Tibial nerve (tissue), 4 donors: ENCODE measurements around the gene DENR. TPM values are rescaled to one million over a fixed set of nuclear protein-coding genes. Genes with fewer than 3 reads are reported as not detected.
"Not testable (repeated sequence)": the region's sequence is repeated elsewhere in the genome, so short reads cannot be mapped to it uniquely, and the experiment has no call there.

Source experiments
- DNase-seq, 2 donors: peaks; one replicate each; pipeline ENCODE4 v3.0.0-alpha.2; 2019; ENCODE audit warnings: low spot score in 2 of 2
- H3K27ac ChIP-seq, 4 donors: fragments of 200-600 bp; sonication (generic) in 3 of 4; one replicate each; pipeline ENCODE4 v1.5.1; 2017 to 2019; ENCODE audit warnings: mild to moderate bottlenecking in 1 of 4
- H3K27me3 ChIP-seq, 2 donors: fragments of 200-600 bp; sonication (generic) in 1 of 2; one replicate each; pipeline versions ENCODE4 v1.5.1 to v1.6.0; 2017 to 2019
- H3K36me3 ChIP-seq, 3 donors: fragments of 200-600 bp; sonication (generic); one replicate each; pipeline ENCODE4 v1.5.1; 2018 to 2019
- H3K4me1 ChIP-seq, 4 donors: fragments of 200-600 bp; sonication (generic) in 3 of 4; one replicate each; pipeline ENCODE4 v1.5.1; 2017 to 2019
- H3K4me3 ChIP-seq, 4 donors: fragments of 200-600 bp; sonication (generic) in 3 of 4; one replicate each; pipeline ENCODE4 v1.5.1; 2017 to 2019; ENCODE audit warnings: mild to moderate bottlenecking in 1 of 4, moderate library complexity in 1 of 4
- H3K9me3 ChIP-seq, 4 donors: fragments of 200-600 bp; sonication (generic) in 3 of 4; one replicate each; pipeline ENCODE4 v1.5.1; 2017 to 2019
- CTCF ChIP-seq, 5 experiments: fragments of 200-600 bp in 3 of 5; fragments of 450-650 bp in 2 of 5; sonication (generic) in 3 of 5; IDR thresholded peaks; one replicate each; pipeline ENCODE4 v1.5.1; 2016 to 2019; ENCODE audit warnings: antibody characterized with exemption in 5 of 5, mild to moderate bottlenecking in 3 of 5, moderate library complexity in 2 of 5
- EP300 ChIP-seq, 2 donors: sonication (generic); formaldehyde crosslinking; IDR thresholded peaks; one replicate each; pipeline ENCODE4 v1.6.1; 2017; ENCODE audit warnings: antibody characterized with exemption in 2 of 2, mild to moderate bottlenecking in 1 of 2
- POLR2A ChIP-seq, 2 donors: fragments of 450-650 bp; IDR thresholded peaks; one replicate each; pipeline ENCODE4 v1.6.1; 2017; ENCODE audit warnings: antibody characterized with exemption in 2 of 2, mild to moderate bottlenecking in 2 of 2, moderate library complexity in 2 of 2
- WGBS, 2 donors: methylation state at CpG; one replicate each; pipeline ENCODE4 v1.1.5; 2018; 5-methylcytosine and 5-hydroxymethylcytosine counted together
- total RNA-seq, 4 donors: library from RNA; depleted of rRNA; stranded (reverse); fragments of >200 nt; gene quantifications; one replicate each; pipeline ENCODE4 v1.1.0, GENCODE V29; 2016

DENR gene
- total RNA-seq, 4 donors from 2014 or later = 12.6 to 25.1 (median 17.3) TPM

GRCh38 chr12:122803937-122804336 lies 51.3 kb downstream of the DENR start:
- 66 to 73% methylated on average over 7 of the region's 7 CpGs for WGBS, 2 donors
- no peak overlapping the region for H3K4me3 ChIP-seq

GRCh38 chr12:122804957-122805356 lies 52.3 kb downstream of the DENR start:
- H3K27ac ChIP-seq, DNase-seq, H3K27me3 ChIP-seq, H3K9me3 ChIP-seq, H3K4me3 ChIP-seq, H3K4me1 ChIP-seq: not testable (repeated sequence)
- peaks cover 0 to 15% (median 0%) of the 10 kb centered on the region in 3 donors for H3K36me3 ChIP-seq
- WGBS, 2 donors = 94 to 99% methylated on average over 9 of the region's 9 CpGs

More at GRCh38 chr12:122803937-122804336, 51.3 kb downstream of the DENR start:
- Histone ChIP-seq H3K4me1 (no peaks in the 10 kb centered on the region), H3K27me3 (no peaks in the 10 kb centered on the region), H3K9me3 (no peaks in the 10 kb centered on the region), H3K36me3 (peaks cover 0 to 15% (median 0%) of the 10 kb centered on the region in 3 donors), H3K27ac (no peak overlapping the region)
- TF ChIP-seq POLR2A (IDR thresholded peaks at IDR 0.05) = no peak
- TF ChIP-seq EP300 (IDR thresholded peaks at IDR 0.05) = no peak
- TF ChIP-seq CTCF (IDR thresholded peaks at IDR 0.05) = no peak
- DNase-seq = no peak

- DNase-seq = no peak
- Histone ChIP-seq H3K27me3 (no peaks in the 10 kb centered on the region), H3K27ac (no peak overlapping the region), H3K9me3 (no peaks in the 10 kb centered on the region), H3K4me1 (no peaks in the 10 kb centered on the region), H3K36me3 (peaks cover 0 to 15% (median 0%) of the 10 kb centered on the region in 3 donors), H3K4me3 (no peak overlapping the region)
- 79 to 87% methylated on average over 1 of the region's 1 CpG for WGBS, 2 donors
- no peak for TF ChIP-seq CTCF (IDR thresholded peaks at IDR 0.05)
- no peak for TF ChIP-seq EP300 (IDR thresholded peaks at IDR 0.05)
- no peak for TF ChIP-seq POLR2A (IDR thresholded peaks at IDR 0.05)
Observed at GRCh38 chr12:122807651-122808050, 55.0 kb downstream of the DENR start.

- Histone ChIP-seq H3K4me1 (no peaks in the 10 kb centered on the region), H3K4me3 (no peak overlapping the region), H3K36me3 (peaks cover 0 to 9% (median 0%) of the 10 kb centered on the region in 3 donors), H3K27me3 (no peaks in the 10 kb centered on the region), H3K9me3 (no peaks in the 10 kb centered on the region), H3K27ac (no peak overlapping the region)
- 63 to 64% methylated on average over 3 of the region's 3 CpGs for WGBS, 2 donors
- no peak for DNase-seq
- TF ChIP-seq CTCF (IDR thresholded peaks at IDR 0.05) = no peak
Observed at GRCh38 chr12:122811777-122812176, 59.2 kb downstream of the DENR start.

- H3K27ac ChIP-seq = no peak overlapping the region
- no peaks in the 10 kb centered on the region for H3K36me3 ChIP-seq
- DNase-seq = no peak
- TF ChIP-seq CTCF (IDR thresholded peaks at IDR 0.05) (no peak), POLR2A (IDR thresholded peaks at IDR 0.05) (no peak), EP300 (IDR thresholded peaks at IDR 0.05) (no peak)
- WGBS, 2 donors = 76 to 77% methylated on average over 10 of the region's 10 CpGs
- no peaks in the 10 kb centered on the region for H3K9me3 ChIP-seq
- H3K27me3 ChIP-seq = no peaks in the 10 kb centered on the region
- H3K4me1 ChIP-seq = no peaks in the 10 kb centered on the region
- H3K4me3 ChIP-seq = no peak overlapping the region
Observed at GRCh38 chr12:122813310-122813713, 60.7 kb downstream of the DENR start.

GRCh38 chr12:122819209-122819785 lies 66.7 kb downstream of the DENR start:
- Histone ChIP-seq H3K27ac (no peak overlapping the region), H3K27me3 (no peaks in the 10 kb centered on the region), H3K4me1 (no peaks in the 10 kb centered on the region), H3K36me3 (no peaks in the 10 kb centered on the region), H3K4me3 (no peak overlapping the region), H3K9me3 (no peaks in the 10 kb centered on the region)
- no peak for TF ChIP-seq EP300 (IDR thresholded peaks at IDR 0.05)
- WGBS, 2 donors = 47 to 50% methylated on average over 10 of the region's 10 CpGs
- DNase-seq = no peak
